ENCODE measurements around the gene PLXDC2. TPM values are rescaled to one million over a fixed set of nuclear protein-coding genes. Genes with fewer than 3 reads are reported as not detected.
A peak's percentile ranks its signal among the peaks of the same experiment; 100 is the strongest.

Gene PLXDC2
- total and polyA plus RNA-seq, 2 experiments from 2014 or later = 13.5 to 19.4 TPM

GRCh38 chr10:19915816-19916215 lies 99.6 kb downstream of the PLXDC2 start:
- H3K27me3 ChIP-seq (ENCODE audit: insufficient read depth) = no peaks in the 10 kb centered on the region
- Mint-ChIP-seq H3K4me1 (peaks cover 47% of the 10 kb centered on the region), H3K4me3 (no peak overlapping the region), H3K27me3 (ENCODE audit: insufficient read depth, low read depth, poor library complexity) (peaks cover 3% of the 10 kb centered on the region), H3K9me3 (no peaks in the 10 kb centered on the region), H3K36me3 (ENCODE audit: low read depth) (peaks cover 8% of the 10 kb centered on the region; the same call in 1 of the 3 replicates), H3K27ac (0 out of 2 replicates have a peak overlapping the region, but pooled peaks have one; percentile 58)
- H3K27ac ChIP-seq (ENCODE audit: low read depth) = no peak overlapping the region
- H3K4me3 ChIP-seq = no peak overlapping the region
- peaks cover 30% of the 10 kb centered on the region for H3K4me1 ChIP-seq (ENCODE audit: insufficient read depth)
- TF ChIP-seq ZNF114 (CRISPR knock-in tag; IDR thresholded peaks at IDR 0.05) (no peak), EZH2 (IDR thresholded peaks at IDR 0.05; ENCODE audit: low read depth, unreplicated experiment) (no peak), JUNB (IDR thresholded peaks at IDR 0.05; ENCODE audit: unreplicated experiment) (no peak), POLR2AphosphoS5 (IDR thresholded peaks at IDR 0.05; ENCODE audit: low read depth) (no peak), ZNF462 (CRISPR knock-in tag; IDR thresholded peaks at IDR 0.05) (no peak), CTCF (conservative IDR thresholded peaks at IDR 0.05; ENCODE audit: low read depth in 2 of 2) (no peak), ZNF331 (CRISPR knock-in tag; IDR thresholded peaks at IDR 0.05; ENCODE audit: low read depth) (no peak), CREB1 (CRISPR knock-in tag; IDR thresholded peaks at IDR 0.05; ENCODE audit: low read depth) (no peak), REST (IDR thresholded peaks at IDR 0.05; ENCODE audit: unreplicated experiment) (no peak)
- H3F3A ChIP-seq (replicated peaks; ENCODE audit: low read depth) = no peaks in the 10 kb centered on the region
- H3K79me2 ChIP-seq (replicated peaks; ENCODE audit: insufficient read depth) = peaks cover 41% of the 10 kb centered on the region
- ATAC-seq = no peak
- H3K36me3 ChIP-seq (ENCODE audit: insufficient read depth) = no peaks in the 10 kb centered on the region
- no peak for DNase-seq (ENCODE audit: low spot score)
- no peaks in the 10 kb centered on the region for H4K20me1 ChIP-seq (replicated peaks; ENCODE audit: insufficient read depth)
- H3K9me2 ChIP-seq (ENCODE audit: insufficient read depth) = no peaks in the 10 kb centered on the region
- no peak overlapping the region for H2AFZ ChIP-seq
- no peak overlapping the region for H3K4me2 ChIP-seq
